ENCODE data around the gene SRRD. TPM values are rescaled to one million over a fixed set of nuclear protein-coding genes. Genes with fewer than 3 reads are reported as not detected.
"Not testable (repeated sequence)": the region's sequence is repeated elsewhere in the genome, so short reads cannot be mapped to it uniquely, and the experiment has no call there.

SRRD gene
- total RNA-seq, 4 donors from 2014 or later: 4.2 to 17.3 (median 10.1) TPM

DNA sequence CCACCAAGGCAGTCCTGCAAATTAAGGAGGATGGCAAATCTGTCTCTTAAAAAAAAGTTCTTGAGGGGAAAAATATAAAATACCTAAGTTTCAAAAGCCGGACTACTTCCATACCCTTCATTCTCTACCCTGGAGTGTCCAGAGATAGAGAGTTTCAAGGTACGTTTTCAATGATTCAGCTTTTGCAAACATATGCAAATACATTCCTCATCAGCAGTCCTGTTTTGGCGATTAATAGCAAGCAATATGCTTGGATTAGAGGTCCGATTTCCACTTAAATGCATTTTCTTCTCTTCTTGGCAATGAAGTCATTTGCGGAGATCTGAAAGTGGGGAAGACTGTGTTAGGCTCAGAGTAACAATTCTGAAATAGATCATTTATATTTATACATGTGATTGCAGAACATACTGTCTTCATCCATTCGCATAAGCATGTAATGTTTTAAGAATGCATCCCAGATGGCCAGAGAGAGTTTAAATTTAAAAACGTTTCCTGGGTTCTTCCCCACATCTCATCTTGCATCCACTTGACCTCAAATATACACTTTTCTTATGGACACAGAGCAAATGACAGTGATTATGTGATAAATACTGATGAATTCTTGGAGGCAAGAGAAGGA is 42.4 kb downstream of the SRRD start:
- H3K27me3 ChIP-seq: no peaks in the 10 kb centered on the region
- H3K9me3 ChIP-seq: no peaks in the 10 kb centered on the region
- H3K36me3 ChIP-seq: peaks cover 0 to 17% (median 0%) of the 10 kb centered on the region in 3 donors
- H3K4me3 ChIP-seq: no peak overlapping the region
- no peaks in the 10 kb centered on the region for H3K4me1 ChIP-seq
- no peak for DNase-seq
- no peak for TF ChIP-seq POLR2A (IDR thresholded peaks at IDR 0.05)
- TF ChIP-seq, protein P1, sequence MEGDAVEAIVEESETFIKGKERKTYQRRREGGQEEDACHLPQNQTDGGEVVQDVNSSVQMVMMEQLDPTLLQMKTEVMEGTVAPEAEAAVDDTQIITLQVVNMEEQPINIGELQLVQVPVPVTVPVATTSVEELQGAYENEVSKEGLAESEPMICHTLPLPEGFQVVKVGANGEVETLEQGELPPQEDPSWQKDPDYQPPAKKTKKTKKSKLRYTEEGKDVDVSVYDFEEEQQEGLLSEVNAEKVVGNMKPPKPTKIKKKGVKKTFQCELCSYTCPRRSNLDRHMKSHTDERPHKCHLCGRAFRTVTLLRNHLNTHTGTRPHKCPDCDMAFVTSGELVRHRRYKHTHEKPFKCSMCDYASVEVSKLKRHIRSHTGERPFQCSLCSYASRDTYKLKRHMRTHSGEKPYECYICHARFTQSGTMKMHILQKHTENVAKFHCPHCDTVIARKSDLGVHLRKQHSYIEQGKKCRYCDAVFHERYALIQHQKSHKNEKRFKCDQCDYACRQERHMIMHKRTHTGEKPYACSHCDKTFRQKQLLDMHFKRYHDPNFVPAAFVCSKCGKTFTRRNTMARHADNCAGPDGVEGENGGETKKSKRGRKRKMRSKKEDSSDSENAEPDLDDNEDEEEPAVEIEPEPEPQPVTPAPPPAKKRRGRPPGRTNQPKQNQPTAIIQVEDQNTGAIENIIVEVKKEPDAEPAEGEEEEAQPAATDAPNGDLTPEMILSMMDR (IDR thresholded peaks at IDR 0.05): no peak
- H3K27ac ChIP-seq: no peak overlapping the region

DNA sequence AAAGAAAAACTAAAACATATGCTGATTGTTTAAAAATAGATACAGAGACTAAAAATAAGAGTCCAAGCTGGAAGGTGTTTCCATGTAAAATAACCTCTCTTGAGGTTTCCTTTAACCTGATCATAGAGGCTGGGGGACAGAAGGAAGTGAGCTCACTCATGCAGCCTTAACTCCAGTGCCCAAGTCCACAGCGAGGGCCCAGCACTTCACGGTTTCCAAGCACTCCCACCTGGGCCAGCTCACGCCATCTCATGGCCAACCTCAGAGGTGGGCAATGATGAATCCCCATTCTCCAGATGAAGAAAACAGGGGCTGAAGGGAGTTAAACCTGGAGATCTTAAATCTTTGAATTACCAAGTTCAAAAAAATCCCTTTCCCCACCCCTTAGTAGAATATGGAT is 43.5 kb downstream of the SRRD start:
- Histone ChIP-seq H3K4me1 (no peaks in the 10 kb centered on the region), H3K36me3 (peaks cover 0 to 28% (median 0%) of the 10 kb centered on the region in 3 donors), H3K27ac (no peak overlapping the region), H3K27me3 (no peaks in the 10 kb centered on the region), H3K9me3 (no peaks in the 10 kb centered on the region), H3K4me3 (no peak overlapping the region)
- TF ChIP-seq POLR2A (IDR thresholded peaks at IDR 0.05): no peak
- TF ChIP-seq, protein P1 (IDR thresholded peaks at IDR 0.05): no peak
- DNase-seq: no peak

DNA sequence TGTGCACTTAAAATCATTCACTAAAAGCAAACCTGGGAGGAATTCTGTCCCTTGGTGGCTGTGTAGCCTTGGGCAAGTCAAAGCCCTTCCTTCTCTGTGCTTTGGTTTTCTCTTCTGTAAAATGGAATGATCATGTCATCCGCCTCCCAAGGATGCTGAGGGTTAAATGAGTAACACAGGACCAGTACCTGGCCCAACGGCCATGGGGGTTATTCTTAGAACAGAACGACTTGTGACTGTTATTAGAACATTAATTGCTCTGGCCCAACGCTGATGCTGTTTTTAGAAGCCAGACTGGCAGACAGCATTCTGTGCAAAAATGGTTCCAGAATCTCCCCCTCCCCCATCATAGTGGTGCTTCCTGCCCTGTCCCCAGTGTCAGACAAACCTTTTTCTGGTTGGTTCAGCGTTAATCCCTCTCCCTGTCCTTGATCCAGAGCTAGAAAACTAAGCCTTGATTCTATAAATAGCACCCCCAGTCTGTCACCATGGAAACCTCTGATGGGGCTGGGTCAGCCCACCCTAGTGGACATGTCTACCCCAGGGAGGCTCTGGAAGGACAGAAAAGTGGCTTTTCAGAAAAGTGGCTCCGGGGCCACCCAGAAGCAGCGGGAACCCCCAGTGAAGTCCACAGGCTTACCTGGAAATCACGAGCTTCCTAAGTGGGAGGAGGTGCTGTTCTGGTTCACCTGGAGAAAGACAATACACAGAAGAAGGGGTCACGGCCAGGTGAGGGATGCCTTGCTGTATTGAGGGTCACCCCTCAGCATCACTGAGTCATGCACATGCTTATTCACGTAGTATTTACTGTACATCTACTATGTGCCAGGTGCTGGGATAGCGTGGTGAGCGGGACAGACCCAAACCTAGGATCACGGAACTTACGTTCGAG is 44.1 kb downstream of the SRRD start:
- Histone ChIP-seq H3K4me3 (no peak overlapping the region), H3K36me3 (peaks cover 0 to 32% (median 0%) of the 10 kb centered on the region in 3 donors), H3K27me3 (no peaks in the 10 kb centered on the region), H3K9me3 (no peaks in the 10 kb centered on the region), H3K4me1 (no peaks in the 10 kb centered on the region), H3K27ac (no peak overlapping the region)
- no peak for DNase-seq
- TF ChIP-seq, protein P1 (IDR thresholded peaks at IDR 0.05): no peak
- TF ChIP-seq POLR2A (IDR thresholded peaks at IDR 0.05): no peak

DNA sequence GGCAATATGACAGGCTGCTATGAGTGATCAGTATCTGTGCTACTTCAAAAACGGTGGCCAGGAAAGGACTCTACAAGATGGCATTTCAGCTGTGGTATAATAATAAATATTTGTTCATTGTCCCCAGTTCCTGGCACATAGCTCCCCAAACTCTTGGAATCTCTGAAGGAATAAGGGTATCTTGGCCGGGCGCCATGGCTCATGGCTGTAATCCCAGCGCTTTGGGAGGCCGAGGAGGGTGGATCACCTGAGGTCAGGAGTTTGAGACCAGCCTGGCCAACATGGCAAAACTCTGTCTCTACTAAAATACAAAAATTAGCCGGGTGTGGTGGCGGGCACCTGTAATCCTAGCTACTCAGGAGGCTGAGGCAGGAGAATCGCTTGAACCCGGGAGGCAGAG is 44.8 kb downstream of the SRRD start:
- H3K9me3 ChIP-seq, H3K4me3 ChIP-seq, H3K27me3 ChIP-seq, H3K4me1 ChIP-seq, DNase-seq, H3K27ac ChIP-seq: not testable (repeated sequence)
- peaks cover 0 to 32% (median 0%) of the 10 kb centered on the region in 3 donors for H3K36me3 ChIP-seq

DNA sequence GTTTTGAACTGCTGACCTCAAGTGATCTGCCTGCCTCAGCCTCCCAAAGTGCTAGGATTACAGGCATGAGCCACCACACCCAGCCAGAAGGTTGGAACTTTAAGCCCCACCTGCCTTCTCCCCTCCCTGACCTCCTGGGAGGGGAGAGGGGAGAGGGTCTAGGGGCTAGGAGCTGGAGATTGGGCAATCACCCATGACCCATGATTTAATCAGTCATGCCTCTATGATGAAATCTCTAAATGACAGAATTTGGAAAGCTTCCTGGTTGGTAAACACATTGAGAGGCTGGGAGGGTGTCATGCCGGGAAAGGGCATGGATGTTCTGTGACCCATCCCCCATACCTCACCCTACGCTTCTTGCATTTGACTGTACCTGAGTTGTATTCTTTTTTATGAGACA is 45.7 kb downstream of the SRRD start:
- TF ChIP-seq, protein P1 (IDR thresholded peaks at IDR 0.05): no peak
- no peak for TF ChIP-seq POLR2A (IDR thresholded peaks at IDR 0.05)
- H3K4me1 ChIP-seq: no peaks in the 10 kb centered on the region
- no peak overlapping the region for H3K4me3 ChIP-seq
- H3K9me3 ChIP-seq: no peaks in the 10 kb centered on the region
- DNase-seq: no peak
- no peak overlapping the region for H3K27ac ChIP-seq
- H3K36me3 ChIP-seq: peaks cover 0 to 32% (median 0%) of the 10 kb centered on the region in 3 donors
- H3K27me3 ChIP-seq: no peaks in the 10 kb centered on the region

Measured in Peyer's patch (tissue), 4 donors.